GM13976 (cell line): ENCODE measurements around the gene TBC1D22A.

Experiments
- DNase-seq: peaks from one replicate; pipeline ENCODE4 v3.0.0; 2012; ENCODE audit warnings: low spot score
- CTCF ChIP-seq: IDR thresholded peaks from 2 replicates; pipeline ENCODE4 v1.5.1; 2012; ENCODE audit warnings: borderline replicate concordance, mild to moderate bottlenecking; ENCODE audit not compliant: insufficient read depth; ENCODE audit errors: extremely low read depth, missing control alignments, control extremely low read depth
- in situ Hi-C: fragments of 300-500 bp; cut with MboI; formaldehyde crosslinking; loops from one replicate; pipeline ENCODE4 v1.12.0; 2022; ENCODE audit warnings: low sequenced_read_pairs, mixed read lengths, inconsistent platforms; ENCODE audit not compliant: unreplicated experiment

The TBC1D22A gene

DNA sequence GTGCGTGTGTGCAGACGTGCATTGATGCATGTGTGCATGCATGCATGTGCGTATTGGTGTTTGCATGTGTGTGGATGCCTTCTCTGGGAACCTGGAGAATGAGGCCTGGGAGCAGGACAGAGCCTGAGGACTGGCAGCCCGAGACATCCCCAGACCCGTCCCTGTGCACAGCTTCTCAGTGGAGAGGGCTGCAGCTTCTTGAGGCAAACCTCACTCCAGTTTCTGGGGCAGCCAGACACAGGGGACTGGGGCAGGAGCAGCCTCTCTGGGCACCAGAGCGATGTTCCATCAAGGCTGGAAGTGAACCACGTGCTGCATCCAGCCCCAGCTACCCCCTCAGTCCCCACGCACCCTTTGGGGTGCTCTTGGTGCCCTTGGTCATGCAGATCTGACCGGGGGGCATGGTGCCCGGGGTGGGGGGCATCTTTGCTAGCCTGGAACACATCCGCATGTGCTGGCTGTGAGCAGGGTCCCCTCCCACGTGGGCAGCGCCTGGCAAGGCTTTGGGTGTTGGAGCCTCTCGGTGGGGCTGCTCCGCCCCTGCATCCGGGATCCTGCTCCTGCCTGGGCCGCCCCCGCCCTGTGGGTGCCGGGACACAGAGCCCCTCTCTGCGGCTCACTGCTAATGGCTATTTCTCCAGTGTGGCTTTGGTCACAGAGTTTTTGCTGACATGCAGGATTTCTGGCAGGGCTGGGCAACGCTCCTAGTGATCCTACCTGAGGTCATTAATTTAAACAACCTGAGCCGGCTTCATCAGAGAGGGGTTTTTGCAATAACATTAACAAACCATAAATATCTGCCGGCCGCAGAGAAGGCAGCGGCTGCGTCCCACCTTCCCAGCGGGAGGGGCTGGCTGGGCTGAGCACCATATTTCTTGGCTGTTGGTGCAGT is 434.7 kb downstream of the TBC1D22A start:
- TF ChIP-seq CTCF: no peak
- no peak for DNase-seq
- in situ Hi-C loops: no loop called here

GRCh38 chr22:47197773-47198500 is 435.5 kb downstream of the TBC1D22A start:
- DNase-seq: no peak
- TF ChIP-seq CTCF: no peak
- in situ Hi-C loops: no loop called here

- no peak for TF ChIP-seq CTCF
- in situ Hi-C loops: no loop called here
- no peak for DNase-seq
Observed at GRCh38 chr22:47198801-47199251, 436.4 kb downstream of the TBC1D22A start.

DNA sequence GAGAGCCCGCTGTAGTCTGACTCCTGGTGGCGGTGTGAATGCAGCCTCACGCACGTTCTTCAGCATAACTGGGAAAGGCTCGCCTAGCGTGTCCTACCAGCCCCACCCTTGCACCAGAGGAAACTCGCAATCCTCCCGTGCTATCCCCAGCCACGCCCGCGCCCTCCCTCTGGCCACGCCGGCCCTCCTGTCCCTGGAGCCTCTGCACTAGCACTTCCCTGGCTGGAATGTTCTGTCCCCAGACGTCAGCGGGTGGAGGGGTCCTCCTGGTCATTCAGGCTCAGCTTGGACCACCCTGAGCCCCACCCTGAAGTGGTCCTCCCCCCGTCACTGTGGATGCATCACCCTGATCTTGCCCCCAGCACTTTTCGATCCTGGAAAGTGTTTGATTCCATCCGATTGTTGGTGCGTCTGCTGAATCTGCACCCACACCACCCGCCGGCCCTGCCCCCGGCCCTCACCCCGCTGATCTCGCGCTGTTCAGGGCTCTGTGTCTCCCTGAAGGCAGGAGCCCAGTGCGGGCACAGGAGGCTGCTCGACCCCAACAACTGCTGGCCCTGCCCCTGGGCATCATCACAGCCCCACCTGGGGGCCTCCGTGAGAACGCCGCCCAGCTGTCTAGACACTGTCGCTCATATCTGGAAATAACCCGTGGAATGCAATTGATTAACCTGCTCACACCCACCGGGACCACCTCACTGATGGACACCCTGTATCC is 437.0 kb downstream of the TBC1D22A start:
- in situ Hi-C loops: no loop called here
- TF ChIP-seq CTCF: no peak
- DNase-seq: no peak

- in situ Hi-C loops: loop anchor here (25.0 kb wide), 1 partner anchor 1287 kb away; a partner anchor contains a TSS
- DNase-seq: no peak
- no peak for TF ChIP-seq CTCF
Observed at GRCh38 chr22:47199979-47200272, 437.5 kb downstream of the TBC1D22A start.
